HL-60/S4 treated with retinoic acid at 250 ng/mL for 4 days and 3 days (cell line): Measurements from ENCODE around the gene CRACR2A.

ENCODE experiments used
- in situ Hi-C: fragments of 300-500 bp; cut with MboI; formaldehyde crosslinking; loops from 2 replicates; pipeline ENCODE4 v1.7.0; 2022; ENCODE audit warnings: low sequenced_read_pairs

The CRACR2A gene

GRCh38 chr12:3600951-3601350, 152.0 kb downstream of the CRACR2A start:
- in situ Hi-C loops: no loop called here

- in situ Hi-C loops: no loop called here
Measured at GRCh38 chr12:3600039-3600720, 152.7 kb downstream of the CRACR2A start.

DNA sequence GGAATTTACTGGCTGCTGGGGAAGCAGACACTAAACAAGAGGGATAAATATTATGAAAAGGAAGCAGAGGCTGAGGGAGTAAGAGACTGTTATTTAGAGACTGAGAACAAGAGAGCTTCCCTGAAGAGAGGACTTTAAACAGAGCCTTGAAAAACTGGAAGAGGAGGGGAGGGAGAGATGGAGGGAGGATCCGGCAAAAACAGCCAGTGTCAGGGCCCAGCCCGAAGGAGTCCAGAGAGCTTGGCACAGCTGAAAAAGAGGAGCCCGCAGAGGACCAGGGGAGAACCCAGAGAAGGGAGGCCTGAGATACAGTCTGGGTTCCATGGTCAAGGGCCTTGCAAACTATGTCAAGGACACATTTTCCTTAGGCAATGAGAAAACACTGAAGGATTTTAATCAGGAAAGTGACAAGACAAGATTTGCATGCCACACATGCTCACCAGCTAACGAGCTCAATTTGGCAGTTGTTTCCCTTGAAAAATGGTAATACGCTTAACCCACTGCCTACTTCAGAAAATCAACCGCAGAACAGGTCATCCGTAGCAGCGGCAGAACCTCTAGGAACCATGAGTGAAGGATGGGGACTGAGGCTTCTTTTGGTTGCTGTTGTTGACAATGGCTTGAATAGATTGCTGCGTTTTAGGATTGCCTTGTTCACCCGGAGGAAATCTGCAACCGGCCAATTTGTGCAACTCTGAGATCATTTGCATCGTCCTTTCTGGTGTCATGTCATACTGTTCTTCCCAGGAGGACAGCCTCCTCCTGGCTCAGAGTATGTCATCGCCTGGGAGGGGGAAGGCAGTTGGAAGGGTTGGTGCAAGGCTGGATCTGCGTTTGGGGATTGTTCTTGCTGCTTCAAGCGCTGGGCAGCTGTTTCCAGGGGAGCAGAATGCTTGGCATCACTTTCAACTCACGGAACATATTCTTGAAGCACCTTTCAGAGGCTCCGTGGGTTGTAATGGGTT, 153.7 kb downstream of the CRACR2A start:
- in situ Hi-C loops: no loop called here

- in situ Hi-C loops: no loop called here
Measured at GRCh38 chr12:3597526-3598210, 155.2 kb downstream of the CRACR2A start.

GRCh38 chr12:3596703-3597415, 156.1 kb downstream of the CRACR2A start:
- in situ Hi-C loops: no loop called here

GRCh38 chr12:3595721-3596120, 157.2 kb downstream of the CRACR2A start:
- in situ Hi-C loops: no loop called here

GRCh38 chr12:3594966-3595365, 157.9 kb downstream of the CRACR2A start:
- in situ Hi-C loops: no loop called here

DNA sequence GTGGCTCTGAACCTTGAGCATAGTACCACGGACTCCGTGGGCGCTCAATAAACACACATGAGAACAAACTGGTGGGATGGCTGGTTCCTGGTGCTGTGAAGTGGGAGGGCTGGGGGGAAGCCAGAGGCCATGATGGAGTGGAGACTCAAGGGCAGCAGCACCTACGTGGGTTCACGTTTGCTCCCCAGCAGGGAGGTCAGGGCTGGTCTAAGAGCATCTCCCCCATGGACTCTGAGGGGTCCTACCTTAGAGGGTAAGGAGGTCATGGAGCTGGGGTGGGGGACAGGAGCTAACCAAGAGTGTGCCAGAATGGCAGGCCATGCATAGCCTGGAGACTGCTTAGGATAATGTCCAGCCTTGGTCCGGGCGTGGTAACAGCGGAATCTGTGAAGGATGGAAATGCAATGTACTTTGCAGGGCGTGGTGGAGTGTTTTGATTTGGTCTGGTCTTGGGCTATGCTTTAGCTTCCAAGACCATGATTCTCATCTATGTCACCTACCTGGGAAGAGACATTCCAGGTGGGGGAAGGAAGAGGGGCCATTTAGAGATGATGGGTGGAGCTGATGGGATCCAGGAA, 158.9 kb downstream of the CRACR2A start:
- in situ Hi-C loops: no loop called here

GRCh38 chr12:3592856-3593625, 159.9 kb downstream of the CRACR2A start:
- in situ Hi-C loops: no loop called here

DNA sequence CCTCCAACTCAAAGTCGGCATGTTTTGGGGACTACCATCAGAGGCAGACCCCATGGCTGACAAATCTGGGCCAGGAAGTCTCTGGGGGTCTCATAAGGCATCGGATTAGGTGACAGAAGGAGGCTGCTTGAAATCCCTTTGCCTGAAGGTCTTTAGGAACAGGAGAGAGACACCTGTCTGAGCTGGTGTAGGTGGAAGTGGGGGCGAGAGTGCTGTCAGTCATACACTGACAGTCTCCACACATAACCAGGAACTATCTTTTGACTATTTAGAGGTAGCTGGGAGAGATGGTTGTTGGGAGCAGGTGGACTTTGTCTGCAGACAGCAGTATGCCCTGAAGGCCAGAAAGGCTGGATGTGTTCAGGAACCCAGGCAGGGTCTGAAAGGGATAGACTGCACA, 163.2 kb downstream of the CRACR2A start:
- in situ Hi-C loops: no loop called here

DNA sequence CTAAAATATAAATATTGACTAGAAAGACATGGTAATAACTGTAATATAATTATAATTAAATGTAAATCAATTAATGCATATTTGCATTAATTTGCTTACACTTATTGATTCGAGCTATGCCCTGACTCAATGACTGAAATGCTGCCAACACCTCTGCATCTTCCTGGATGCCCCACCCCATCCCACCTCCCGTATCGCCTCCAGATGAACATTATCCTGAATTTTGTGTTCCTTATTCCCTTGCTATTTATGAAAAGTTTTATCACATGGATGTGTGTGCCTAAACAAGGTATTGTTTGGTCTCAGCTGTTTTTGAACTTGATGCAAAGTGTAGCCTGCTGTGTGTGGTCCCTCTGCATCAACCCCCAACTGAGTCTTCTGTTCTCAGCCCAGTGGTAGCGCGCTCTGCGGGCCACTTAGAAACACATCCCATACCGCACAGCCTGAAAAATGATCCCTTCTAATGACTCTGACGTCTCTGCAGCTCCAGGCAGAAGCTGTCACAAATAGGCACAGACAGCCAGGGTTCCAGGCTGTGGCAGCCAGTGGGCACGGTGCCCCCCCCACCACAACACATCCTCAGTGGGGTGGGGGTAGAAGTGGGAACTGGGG, 165.4 kb downstream of the CRACR2A start:
- in situ Hi-C loops: no loop called here

DNA sequence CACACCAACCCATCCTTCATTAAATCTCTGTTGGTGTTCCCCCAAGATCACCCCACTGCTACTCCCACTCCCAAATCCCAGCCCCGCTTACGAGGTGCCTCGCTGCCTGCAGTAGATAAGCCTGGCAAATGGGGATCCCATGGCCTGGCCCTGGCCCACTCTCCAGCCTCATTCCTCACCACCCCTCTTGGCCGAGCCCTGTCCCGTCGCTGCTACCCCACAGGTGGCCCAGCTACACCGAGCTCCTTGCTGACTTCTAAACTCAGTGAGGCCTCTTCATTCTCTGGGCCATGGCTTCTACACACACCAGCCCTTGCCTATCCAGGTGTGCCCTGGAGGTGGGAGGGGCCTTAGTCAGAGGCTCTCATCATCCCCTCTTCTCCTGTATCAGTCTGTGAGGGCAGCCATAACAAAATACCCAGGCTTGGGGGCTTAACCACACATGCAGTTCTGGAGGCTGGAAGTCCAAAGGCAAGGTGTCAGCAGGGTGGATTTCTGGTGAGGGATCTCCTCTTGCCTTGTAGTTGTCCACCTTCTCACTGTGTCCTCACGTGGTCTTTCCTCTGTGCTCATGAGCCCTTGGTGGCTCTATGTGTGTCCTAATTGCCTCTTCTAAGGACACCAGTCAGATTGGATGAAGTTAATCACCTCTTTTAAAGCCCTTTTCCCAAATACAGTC, 169.1 kb downstream of the CRACR2A start:
- in situ Hi-C loops: no loop called here

GRCh38 chr12:3580094-3580749, 172.7 kb downstream of the CRACR2A start:
- in situ Hi-C loops: no loop called here

- in situ Hi-C loops: no loop called here
Measured at GRCh38 chr12:3579446-3580093, 173.3 kb downstream of the CRACR2A start.

GRCh38 chr12:3578557-3578956, 174.4 kb downstream of the CRACR2A start:
- in situ Hi-C loops: no loop called here

GRCh38 chr12:3576891-3577290, 176.0 kb downstream of the CRACR2A start:
- in situ Hi-C loops: no loop called here

DNA sequence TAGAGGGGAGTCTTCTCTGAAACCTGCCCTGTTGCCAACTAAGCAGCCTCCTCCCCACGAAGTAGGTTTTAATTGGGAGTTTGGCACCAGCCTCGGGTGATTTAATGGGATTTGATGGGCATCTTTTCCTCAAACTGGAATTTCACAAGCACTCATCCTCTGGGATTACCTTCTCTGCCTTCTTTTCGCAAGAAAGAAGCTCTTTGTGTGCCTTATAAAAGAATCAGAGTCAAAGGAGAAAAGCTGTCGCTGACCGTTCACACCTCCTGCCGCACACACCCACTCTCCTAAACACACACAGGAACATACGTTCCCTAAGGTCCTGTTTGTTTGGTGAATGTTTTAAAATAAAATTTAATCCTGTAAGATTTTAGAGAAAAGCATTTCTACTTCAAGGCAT, 177.9 kb downstream of the CRACR2A start:
- in situ Hi-C loops: no loop called here

- in situ Hi-C loops: no loop called here
Measured at GRCh38 chr12:3572560-3572959, 180.3 kb downstream of the CRACR2A start.
